Pancreas (tissue), 10 donors: ENCODE measurements around the gene MOCOS. TPM values are rescaled to one million over a fixed set of nuclear protein-coding genes. Genes with fewer than 3 reads are reported as not detected.

Experiments
- ATAC-seq, 4 donors: fragments of 200-7000 bp; cut with Tn5 transposase; one replicate each; pipeline versions ENCODE4 v1.8.0 to v1.9.1; 2020; ENCODE audit warnings: mild to moderate bottlenecking in 4 of 4, moderate library complexity in 4 of 4
- DNase-seq, 6 donors: peaks; one replicate each; pipeline ENCODE4 v3.0.0-alpha.2; 2020
- FAIRE-seq: peaks from 2 replicates; lab custom pipeline; 2012; peaks lifted over from hg19 to GRCh38; lab: Jason Lieb, UNC
- H3K27ac ChIP-seq, 4 donors: fragments of 200-600 bp; sonication (generic); 1 replicate in 3 of 4; 2 replicates in 1 of 4; pipeline versions ENCODE4 v1.5.0 to v1.8.0; 2020
- H3K27me3 ChIP-seq, 4 donors: fragments of 200-600 bp; one replicate each; pipeline ENCODE4 v1.8.0; 2021
- H3K36me3 ChIP-seq, 3 donors: fragments of 200-600 bp; sonication (generic) in 1 of 3; one replicate each; pipeline versions ENCODE4 v1.5.0 to v1.8.0; 2020 to 2021
- H3K4me1 ChIP-seq, 3 donors: fragments of 200-600 bp; one replicate each; pipeline ENCODE4 v1.8.0; 2021
- H3K4me3 ChIP-seq, 4 donors: fragments of 200-600 bp; sonication (generic) in 2 of 4; one replicate each; pipeline versions ENCODE4 v1.5.0 to v1.8.0; 2020 to 2021
- H3K9me3 ChIP-seq, 4 donors: fragments of 200-600 bp; one replicate each; pipeline ENCODE4 v1.8.0; 2021
- CTCF ChIP-seq, 4 donors: fragments of 200-600 bp; sonication (generic) in 3 of 4; IDR thresholded peaks; one replicate each; pipeline versions ENCODE4 v1.5.0 to v1.8.0; 2021; ENCODE audit warnings: antibody characterized with exemption in 4 of 4
- WGBS, 2 donors: extraction: QIAGEN DNeasy Blood & Tissue Kit; methylation state at CpG; one replicate each; pipeline ENCODE4 v1.1.7; 2013; 5-methylcytosine and 5-hydroxymethylcytosine counted together
- intact Hi-C, 3 donors: fragments of 100-400 bp; cut with DNase I; formaldehyde crosslinking; loops; one replicate each; pipeline versions ENCODE4 v1.11.1 to v1.14.2; 2022
- polyA plus RNA-seq, 2 donors: library from polyadenylated mRNA; stranded (reverse); fragments of 200-250 nt; gene quantifications; one replicate each; pipeline ENCODE4 v1.2.3, GENCODE V29; 2013
- total RNA-seq, 6 donors: library from RNA; stranded (reverse); fragmentation: NEBNext Ultra II Directional in 4 of 6; extraction: Animal tissue kit (Norgen Biotek cat#: 25700) in 4 of 6; gene quantifications; one replicate each; pipeline versions ENCODE4 v1.2.1 to v1.2.4, GENCODE V29; 2021 to 2023
- donor health status: healthy with polysubstance abuse.
- donor health status: DM: no; HTN: no; CAD: no; lungs with moderate emphysema.
- donor health status: DM: no; HTN: no; CAD: no.
- donor health status: control.
- donor health status: control.
- donor health status: Bipolar disorder and iron deficiency.
- donor health status: DM: yes; HTN: yes; CAD: no.
- donor health status: DM: no; HTN: no; CAD: no.
- donor health status: DM: no; HTN: no; CAD: no.
- donor health status: DM: yes; HTN: yes; CAD: no.

Gene MOCOS
- total and polyA plus RNA-seq, 8 donors, result 0.49 to 1.6 (median 0.92) TPM

GRCh38 chr18:36314754-36315153, 127.5 kb downstream of the MOCOS start:
- no peak for TF ChIP-seq CTCF (IDR thresholded peaks at IDR 0.05)
- WGBS, 2 donors, result 70 to 71% methylated on average over 4 of the region's 4 CpGs
- H3K4me3 ChIP-seq, result no peak overlapping the region
- FAIRE-seq (no peak), ATAC-seq (no peak), DNase-seq (no peak)
- no peaks in the 10 kb centered on the region for H3K27me3 ChIP-seq
- H3K9me3 ChIP-seq, result no peaks in the 10 kb centered on the region
- no peaks in the 10 kb centered on the region for H3K4me1 ChIP-seq
- intact Hi-C loops, result no loop called here
- no peak overlapping the region for H3K27ac ChIP-seq
- H3K36me3 ChIP-seq, result no peaks in the 10 kb centered on the region

DNA sequence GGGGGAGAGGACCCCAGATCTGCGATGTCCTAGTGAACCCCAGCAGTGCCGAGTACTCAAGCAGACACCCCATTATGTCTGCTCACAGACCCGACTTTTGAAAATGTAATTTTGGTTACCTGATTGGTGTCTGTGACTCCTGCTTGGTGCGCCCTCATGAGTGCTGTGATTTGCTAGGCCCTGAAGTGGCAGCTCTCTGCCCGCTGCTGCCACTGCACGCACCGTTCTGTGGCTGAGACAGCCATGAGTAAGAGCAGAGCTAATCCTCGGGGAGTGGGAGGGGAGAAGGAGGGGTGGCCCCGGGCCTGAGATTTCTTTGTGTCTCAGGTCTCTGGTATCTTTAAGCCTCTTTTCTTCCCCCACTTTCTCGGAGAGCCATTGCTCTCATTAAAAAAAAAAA, 128.4 kb downstream of the MOCOS start:
- no peak for TF ChIP-seq CTCF (IDR thresholded peaks at IDR 0.05)
- Histone ChIP-seq H3K36me3 (no peaks in the 10 kb centered on the region), H3K4me1 (no peaks in the 10 kb centered on the region), H3K9me3 (no peaks in the 10 kb centered on the region), H3K27ac (no peak overlapping the region), H3K27me3 (no peaks in the 10 kb centered on the region), H3K4me3 (no peak overlapping the region)
- DNase-seq (no peak), ATAC-seq (no peak), FAIRE-seq (no peak)
- intact Hi-C loops, result no loop called here
- 81 to 88% methylated on average over 10 of the region's 10 CpGs for WGBS, 2 donors

DNA sequence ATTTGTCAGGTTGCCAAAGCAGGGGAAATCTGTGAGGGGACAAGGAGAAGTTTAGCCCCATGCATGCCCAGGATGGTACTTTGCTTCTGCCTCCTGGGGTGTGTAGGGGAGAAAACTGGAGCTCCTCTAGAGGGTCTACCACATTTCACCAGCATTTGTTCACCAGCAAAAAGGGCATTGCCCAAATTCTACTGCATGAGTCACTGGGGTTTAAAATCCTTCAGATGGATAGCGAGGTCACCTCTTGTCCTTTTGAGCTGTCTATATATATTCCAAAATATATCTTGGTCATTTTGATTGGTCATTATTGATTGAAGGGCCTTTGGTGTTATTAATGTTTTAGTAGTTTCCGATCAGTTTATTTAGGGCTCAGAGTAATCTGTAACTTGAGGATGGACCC, 128.9 kb downstream of the MOCOS start:
- ATAC-seq (no peak), FAIRE-seq (no peak), DNase-seq (no peak)
- Histone ChIP-seq H3K36me3 (no peaks in the 10 kb centered on the region), H3K27me3 (no peaks in the 10 kb centered on the region), H3K4me1 (no peaks in the 10 kb centered on the region), H3K9me3 (no peaks in the 10 kb centered on the region), H3K4me3 (no peak overlapping the region), H3K27ac (no peak overlapping the region)
- WGBS, 2 donors, result 96 to 98% methylated on average over 2 of the region's 2 CpGs
- no peak for TF ChIP-seq CTCF (IDR thresholded peaks at IDR 0.05)
- intact Hi-C loops, result no loop called here

Other genes starting within 250 kb of the MOCOS start
- gene RPRD1A, start 119.9 kb upstream of the MOCOS start, total RNA-seq, result 10 to 100 TPM; 16.5 to 30.9 (median 22.4) TPM
- gene RPRD1A, start 119.9 kb upstream of the MOCOS start, polyA plus RNA-seq, result 10 to 100 TPM; 14.0 to 21.5 TPM
- 10 to 100 TPM; 12.1 to 24.5 (median 17.2) TPM for gene SLC39A6, start 58.2 kb upstream of the MOCOS start, total RNA-seq
- gene SLC39A6, start 58.2 kb upstream of the MOCOS start, polyA plus RNA-seq, result 10 to 100 TPM in 1 of 2 donors, 1 to 10 TPM in 1; 2.9 to 18.2 TPM
- 10 to 100 TPM; 35.1 to 56.3 (median 46.0) TPM for gene ELP2, start 57.6 kb upstream of the MOCOS start, total RNA-seq
- 10 to 100 TPM; 53.8 to 73.3 TPM for gene ELP2, start 57.6 kb upstream of the MOCOS start, polyA plus RNA-seq
- gene FHOD3, start 110.2 kb downstream of the MOCOS start, total RNA-seq, result 1 to 10 TPM in 2 of 6 donors, under 1 TPM in 4; 0.25 to 4.3 (median 0.76) TPM
- gene FHOD3, start 110.2 kb downstream of the MOCOS start, polyA plus RNA-seq, result 1 to 10 TPM; 1.6 to 1.7 TPM